ENCODE measurements around the gene PAGE1.
"Not testable (repeated sequence)": the region's sequence is repeated elsewhere in the genome, so short reads cannot be mapped to it uniquely, and the experiment has no call there.

Gene PAGE1

GRCh38 chrX:49695276-49696180 lies at the start of gene PAGE1:
PAGE1 (minus strand) TSS chrX:49695984; CDS start chrX:49694770, 1,214 bp downstream.
- DNase-seq: no peak

GRCh38 chrX:49741501-49741900 lies 45.7 kb upstream of the PAGE1 start:
- DNase-seq: not testable (repeated sequence)

- DNase-seq: no peak
Measured at GRCh38 chrX:49727847-49728246, 32.1 kb upstream of the PAGE1 start.

GRCh38 chrX:49726966-49727365 lies 31.2 kb upstream of the PAGE1 start:
- no peak for DNase-seq

GRCh38 chrX:49725923-49726904 lies 30.4 kb upstream of the PAGE1 start:
- no peak for DNase-seq

- no peak for DNase-seq
Measured at GRCh38 chrX:49725401-49725800, 29.6 kb upstream of the PAGE1 start.

- not testable (repeated sequence) for DNase-seq
Measured at GRCh38 chrX:49720106-49720505, 24.3 kb upstream of the PAGE1 start.

GRCh38 chrX:49712577-49712976 lies 16.8 kb upstream of the PAGE1 start:
- DNase-seq: no peak

- no peak for DNase-seq
Measured at GRCh38 chrX:49710744-49711319, 15.0 kb upstream of the PAGE1 start.

GRCh38 chrX:49704691-49705404 lies 9.1 kb upstream of the PAGE1 start:
- peak; percentile 82 for DNase-seq

GRCh38 chrX:49701933-49702332 lies 6.1 kb upstream of the PAGE1 start:
- no peak for DNase-seq

- DNase-seq: no peak
Measured at GRCh38 chrX:49701323-49701722, 5.5 kb upstream of the PAGE1 start.

GRCh38 chrX:49675075-49675719 lies 20.6 kb downstream of the PAGE1 start:
- DNase-seq: no peak

GRCh38 chrX:49673394-49673793 lies 22.4 kb downstream of the PAGE1 start:
- no peak for DNase-seq

- no peak for DNase-seq
Measured at GRCh38 chrX:49664824-49665223, 31.0 kb downstream of the PAGE1 start.

- no peak for DNase-seq
Measured at GRCh38 chrX:49661881-49662280, 33.9 kb downstream of the PAGE1 start.

- no peak for DNase-seq
Measured at GRCh38 chrX:49659771-49660170, 36.0 kb downstream of the PAGE1 start.

GRCh38 chrX:49656533-49656932 lies 39.3 kb downstream of the PAGE1 start:
- DNase-seq: no peak

GRCh38 chrX:49644991-49645637 lies 50.7 kb downstream of the PAGE1 start:
- no peak for DNase-seq
